HepG2 (cell line): ENCODE data around the gene SIX4. TPM values are rescaled to one million over a fixed set of nuclear protein-coding genes. Genes with fewer than 3 reads are reported as not detected.

Source experiments
- EP300 ChIP-seq, 3 experiments: sonication (generic) in 1 of 3; formaldehyde crosslinking in 1 of 3; IDR thresholded peaks; 2 replicates each; pipeline versions ENCODE4 v1.5.1 to v1.6.1; 2011 to 2020; ENCODE audit warnings: low read depth in 2 of 3, low read length in 2 of 3, borderline replicate concordance in 1 of 3, improper control_type of control experiment in 1 of 3, mild to moderate bottlenecking in 1 of 3, missing genetic modification reagents in 1 of 3, moderate library complexity in 1 of 3
- IRF2 ChIP-seq: IDR thresholded peaks from 2 replicates; pipeline ENCODE4 v1.6.1; 2018; ENCODE audit warnings: missing genetic modification reagents, missing compliant biosample characterization
- MYPOP ChIP-seq: sonication (generic); formaldehyde crosslinking; IDR thresholded peaks from 2 replicates; pipeline ENCODE4 v1.8.1; 2023; ENCODE audit warnings: mild to moderate bottlenecking, moderate library complexity, missing genetic modification reagents
- POLR2AphosphoS2 ChIP-seq: IDR thresholded peaks from 2 replicates; pipeline ENCODE4 v1.6.1; 2011; ENCODE audit warnings: low read depth, low read length, improper control_type of control experiment
- SRY ChIP-seq: sonication (generic); formaldehyde crosslinking; IDR thresholded peaks from 2 replicates; pipeline ENCODE4 v1.8.0; 2022; ENCODE audit warnings: mild to moderate bottlenecking, missing genetic modification reagents
- ZFYVE20 ChIP-seq: sonication (generic); formaldehyde crosslinking; IDR thresholded peaks from 2 replicates; pipeline ENCODE4 v1.8.0; 2023; ENCODE audit warnings: low read depth, mild to moderate bottlenecking, moderate library complexity, missing genetic modification reagents, borderline replicate concordance
- ZNF549 ChIP-seq: sonication (generic); formaldehyde crosslinking; IDR thresholded peaks from 2 replicates; pipeline ENCODE4 v1.5.0; 2020; ENCODE audit warnings: missing genetic modification reagents
- ZNF564 ChIP-seq: sonication (generic); formaldehyde crosslinking; IDR thresholded peaks from 2 replicates; pipeline ENCODE4 v1.8.1; 2023; ENCODE audit warnings: mild to moderate bottlenecking, missing genetic modification reagents
- ZSCAN30 ChIP-seq: sonication (generic); formaldehyde crosslinking; IDR thresholded peaks from 2 replicates; pipeline ENCODE4 v1.5.0; 2020; ENCODE audit warnings: mild to moderate bottlenecking, missing genetic modification reagents
- polyA plus RNA-seq, 8 experiments: library from polyadenylated mRNA; depleted of rRNA in 3 of 8; stranded (reverse) in 7 of 8; unstranded in 1 of 8; fragments of >200 nt; fragmentation: Illumina TruSeq in 4 of 8; extraction: Trizol in 4 of 8; gene quantifications; 2 replicates each; pipeline versions ENCODE4 v1.2.1 to v1.2.3, GENCODE V29; 2011 to 2016; ENCODE audit warnings: low read depth in 4 of 8, missing spikeins in 1 of 8, mixed read lengths in 1 of 8; ENCODE audit not compliant: insufficient read depth in 1 of 8
- total RNA-seq, 5 experiments: library from RNA; depleted of rRNA; stranded (reverse); fragments of >200 nt; fragmentation: Illumina TruSeq; extraction: Trizol; gene quantifications; 2 replicates each; pipeline ENCODE4 v1.2.3, GENCODE V29; 2016; ENCODE audit warnings: low read depth in 1 of 5
- TF ChIP-seq, protein P1 (sequence below): IDR thresholded peaks from 2 replicates; pipeline ENCODE4 v1.4.0; 2020; ENCODE audit warnings: mild to moderate bottlenecking, missing genetic modification reagents
- TF ChIP-seq, protein P2 (sequence below): sonication (generic); formaldehyde crosslinking; IDR thresholded peaks from 2 replicates; pipeline ENCODE4 v1.4.0; 2020; ENCODE audit warnings: missing genetic modification reagents, borderline replicate concordance
- TF ChIP-seq, protein P3 (sequence below): sonication (generic); formaldehyde crosslinking; IDR thresholded peaks from 2 replicates; pipeline ENCODE4 v1.8.0; 2022; ENCODE audit warnings: missing genetic modification reagents, mild to moderate bottlenecking, inconsistent platforms, borderline replicate concordance
- TF ChIP-seq, protein P4 (sequence below): sonication (generic); formaldehyde crosslinking; IDR thresholded peaks from 2 replicates; pipeline ENCODE4 v1.5.0; 2020; ENCODE audit warnings: mild to moderate bottlenecking, missing genetic modification reagents

SIX4 gene
- total and polyA plus RNA-seq, 2 of the 13 experiments (the other 11 are each of a cell fraction or from before 2014, with no cell fraction given), result 5.0 to 6.0 TPM

DNA sequence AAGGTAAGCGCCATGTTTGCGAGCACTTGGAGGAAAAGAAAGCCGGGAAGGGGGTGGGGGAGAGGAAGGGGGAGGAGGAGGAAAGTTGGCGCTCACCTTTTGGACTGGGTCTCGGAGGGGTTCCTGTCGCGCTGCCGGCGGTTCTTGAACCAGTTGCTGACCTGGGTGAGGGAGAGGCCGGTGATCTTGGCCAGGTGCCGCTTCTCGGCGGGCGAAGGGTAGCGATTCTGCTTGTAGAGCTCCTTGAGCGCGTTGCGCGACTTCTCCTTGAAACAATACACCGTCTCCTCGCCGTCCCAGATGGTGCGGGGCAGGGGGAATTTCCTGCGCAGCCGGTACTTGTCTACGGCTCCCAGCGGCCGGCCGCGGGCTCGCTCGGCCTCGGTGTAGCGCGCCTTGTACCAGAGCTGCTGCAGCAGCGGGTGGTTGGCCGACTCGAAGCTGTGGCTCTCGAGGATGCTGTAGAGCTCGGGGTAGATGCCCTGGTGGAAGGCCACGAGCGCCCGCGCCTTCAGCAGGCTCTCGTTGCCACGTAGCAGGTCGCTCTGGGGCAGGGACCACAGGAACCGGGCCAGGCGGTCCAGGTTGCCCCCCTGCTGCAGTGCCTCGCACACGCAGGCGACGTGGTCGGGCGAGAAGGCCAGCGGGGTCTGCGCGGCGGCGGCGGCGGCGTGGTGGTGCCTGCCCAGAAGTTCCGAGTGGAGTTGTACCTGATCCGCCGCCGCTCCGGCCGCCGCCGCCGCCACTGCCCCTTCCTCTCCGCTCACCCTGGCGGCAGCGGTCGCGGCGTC, 840 bp downstream of the SIX4 start (continued):
- TF ChIP-seq, protein P1, sequence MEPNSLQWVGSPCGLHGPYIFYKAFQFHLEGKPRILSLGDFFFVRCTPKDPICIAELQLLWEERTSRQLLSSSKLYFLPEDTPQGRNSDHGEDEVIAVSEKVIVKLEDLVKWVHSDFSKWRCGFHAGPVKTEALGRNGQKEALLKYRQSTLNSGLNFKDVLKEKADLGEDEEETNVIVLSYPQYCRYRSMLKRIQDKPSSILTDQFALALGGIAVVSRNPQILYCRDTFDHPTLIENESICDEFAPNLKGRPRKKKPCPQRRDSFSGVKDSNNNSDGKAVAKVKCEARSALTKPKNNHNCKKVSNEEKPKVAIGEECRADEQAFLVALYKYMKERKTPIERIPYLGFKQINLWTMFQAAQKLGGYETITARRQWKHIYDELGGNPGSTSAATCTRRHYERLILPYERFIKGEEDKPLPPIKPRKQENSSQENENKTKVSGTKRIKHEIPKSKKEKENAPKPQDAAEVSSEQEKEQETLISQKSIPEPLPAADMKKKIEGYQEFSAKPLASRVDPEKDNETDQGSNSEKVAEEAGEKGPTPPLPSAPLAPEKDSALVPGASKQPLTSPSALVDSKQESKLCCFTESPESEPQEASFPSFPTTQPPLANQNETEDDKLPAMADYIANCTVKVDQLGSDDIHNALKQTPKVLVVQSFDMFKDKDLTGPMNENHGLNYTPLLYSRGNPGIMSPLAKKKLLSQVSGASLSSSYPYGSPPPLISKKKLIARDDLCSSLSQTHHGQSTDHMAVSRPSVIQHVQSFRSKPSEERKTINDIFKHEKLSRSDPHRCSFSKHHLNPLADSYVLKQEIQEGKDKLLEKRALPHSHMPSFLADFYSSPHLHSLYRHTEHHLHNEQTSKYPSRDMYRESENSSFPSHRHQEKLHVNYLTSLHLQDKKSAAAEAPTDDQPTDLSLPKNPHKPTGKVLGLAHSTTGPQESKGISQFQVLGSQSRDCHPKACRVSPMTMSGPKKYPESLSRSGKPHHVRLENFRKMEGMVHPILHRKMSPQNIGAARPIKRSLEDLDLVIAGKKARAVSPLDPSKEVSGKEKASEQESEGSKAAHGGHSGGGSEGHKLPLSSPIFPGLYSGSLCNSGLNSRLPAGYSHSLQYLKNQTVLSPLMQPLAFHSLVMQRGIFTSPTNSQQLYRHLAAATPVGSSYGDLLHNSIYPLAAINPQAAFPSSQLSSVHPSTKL (CRISPR knock-in tag), result no peak
- TF ChIP-seq ZNF564 (CRISPR knock-in tag) (0 out of 2 replicates have a peak, but pooled peaks have one; percentile 34), EP300 (IDR thresholded peaks at IDR 0.05; ENCODE audit: low read depth in 2 of 2, low read length in 2 of 2) (no peak), EP300 (CRISPR knock-in tag; IDR thresholded peaks at IDR 0.05; ENCODE audit: borderline replicate concordance) (no peak), POLR2AphosphoS2 (no peak), ZFYVE20 (CRISPR knock-in tag) (no peak), MYPOP (CRISPR knock-in tag) (peak; percentile 28; the same call in 1 of the 2 replicates), SRY (CRISPR knock-in tag) (peak; percentile 55; the same call in 1 of the 2 replicates), ZSCAN30 (CRISPR knock-in tag) (0 out of 2 replicates have a peak, but pooled peaks have one; percentile 54), ZNF549 (CRISPR knock-in tag) (no peak), IRF2 (CRISPR knock-in tag) (peak; percentile 52)
- TF ChIP-seq, protein P2, sequence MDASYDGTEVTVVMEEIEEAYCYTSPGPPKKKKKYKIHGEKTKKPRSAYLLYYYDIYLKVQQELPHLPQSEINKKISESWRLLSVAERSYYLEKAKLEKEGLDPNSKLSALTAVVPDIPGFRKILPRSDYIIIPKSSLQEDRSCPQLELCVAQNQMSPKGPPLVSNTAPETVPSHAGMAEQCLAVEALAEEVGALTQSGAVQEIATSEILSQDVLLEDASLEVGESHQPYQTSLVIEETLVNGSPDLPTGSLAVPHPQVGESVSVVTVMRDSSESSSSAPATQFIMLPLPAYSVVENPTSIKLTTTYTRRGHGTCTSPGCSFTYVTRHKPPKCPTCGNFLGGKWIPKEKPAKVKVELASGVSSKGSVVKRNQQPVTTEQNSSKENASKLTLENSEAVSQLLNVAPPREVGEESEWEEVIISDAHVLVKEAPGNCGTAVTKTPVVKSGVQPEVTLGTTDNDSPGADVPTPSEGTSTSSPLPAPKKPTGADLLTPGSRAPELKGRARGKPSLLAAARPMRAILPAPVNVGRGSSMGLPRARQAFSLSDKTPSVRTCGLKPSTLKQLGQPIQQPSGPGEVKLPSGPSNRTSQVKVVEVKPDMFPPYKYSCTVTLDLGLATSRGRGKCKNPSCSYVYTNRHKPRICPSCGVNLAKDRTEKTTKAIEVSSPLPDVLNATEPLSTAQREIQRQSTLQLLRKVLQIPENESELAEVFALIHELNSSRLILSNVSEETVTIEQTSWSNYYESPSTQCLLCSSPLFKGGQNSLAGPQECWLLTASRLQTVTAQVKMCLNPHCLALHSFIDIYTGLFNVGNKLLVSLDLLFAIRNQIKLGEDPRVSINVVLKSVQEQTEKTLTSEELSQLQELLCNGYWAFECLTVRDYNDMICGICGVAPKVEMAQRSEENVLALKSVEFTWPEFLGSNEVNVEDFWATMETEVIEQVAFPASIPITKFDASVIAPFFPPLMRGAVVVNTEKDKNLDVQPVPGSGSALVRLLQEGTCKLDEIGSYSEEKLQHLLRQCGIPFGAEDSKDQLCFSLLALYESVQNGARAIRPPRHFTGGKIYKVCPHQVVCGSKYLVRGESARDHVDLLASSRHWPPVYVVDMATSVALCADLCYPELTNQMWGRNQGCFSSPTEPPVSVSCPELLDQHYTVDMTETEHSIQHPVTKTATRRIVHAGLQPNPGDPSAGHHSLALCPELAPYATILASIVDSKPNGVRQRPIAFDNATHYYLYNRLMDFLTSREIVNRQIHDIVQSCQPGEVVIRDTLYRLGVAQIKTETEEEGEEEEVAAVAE (CRISPR knock-in tag), result peak; percentile 16; the same call in 1 of the 2 replicates
- TF ChIP-seq, protein P3, sequence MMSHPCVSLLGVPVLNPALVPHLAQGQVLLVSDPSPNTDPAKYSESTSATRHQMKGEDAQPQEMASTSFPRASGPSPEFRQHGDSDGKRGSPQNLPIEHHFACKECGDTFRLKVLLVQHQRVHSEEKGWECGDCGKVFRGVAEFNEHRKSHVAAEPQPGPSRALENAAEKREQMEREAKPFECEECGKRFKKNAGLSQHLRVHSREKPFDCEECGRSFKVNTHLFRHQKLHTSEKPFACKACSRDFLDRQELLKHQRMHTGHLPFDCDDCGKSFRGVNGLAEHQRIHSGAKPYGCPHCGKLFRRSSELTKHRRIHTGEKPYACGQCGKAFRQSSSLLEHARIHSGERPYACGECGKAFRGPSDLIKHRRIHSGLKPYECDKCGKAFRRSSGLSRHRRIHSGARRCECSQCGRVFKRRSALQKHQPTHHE (CRISPR knock-in tag), result peak; percentile 59; the same call in 1 of the 2 replicates
- TF ChIP-seq, protein P4, sequence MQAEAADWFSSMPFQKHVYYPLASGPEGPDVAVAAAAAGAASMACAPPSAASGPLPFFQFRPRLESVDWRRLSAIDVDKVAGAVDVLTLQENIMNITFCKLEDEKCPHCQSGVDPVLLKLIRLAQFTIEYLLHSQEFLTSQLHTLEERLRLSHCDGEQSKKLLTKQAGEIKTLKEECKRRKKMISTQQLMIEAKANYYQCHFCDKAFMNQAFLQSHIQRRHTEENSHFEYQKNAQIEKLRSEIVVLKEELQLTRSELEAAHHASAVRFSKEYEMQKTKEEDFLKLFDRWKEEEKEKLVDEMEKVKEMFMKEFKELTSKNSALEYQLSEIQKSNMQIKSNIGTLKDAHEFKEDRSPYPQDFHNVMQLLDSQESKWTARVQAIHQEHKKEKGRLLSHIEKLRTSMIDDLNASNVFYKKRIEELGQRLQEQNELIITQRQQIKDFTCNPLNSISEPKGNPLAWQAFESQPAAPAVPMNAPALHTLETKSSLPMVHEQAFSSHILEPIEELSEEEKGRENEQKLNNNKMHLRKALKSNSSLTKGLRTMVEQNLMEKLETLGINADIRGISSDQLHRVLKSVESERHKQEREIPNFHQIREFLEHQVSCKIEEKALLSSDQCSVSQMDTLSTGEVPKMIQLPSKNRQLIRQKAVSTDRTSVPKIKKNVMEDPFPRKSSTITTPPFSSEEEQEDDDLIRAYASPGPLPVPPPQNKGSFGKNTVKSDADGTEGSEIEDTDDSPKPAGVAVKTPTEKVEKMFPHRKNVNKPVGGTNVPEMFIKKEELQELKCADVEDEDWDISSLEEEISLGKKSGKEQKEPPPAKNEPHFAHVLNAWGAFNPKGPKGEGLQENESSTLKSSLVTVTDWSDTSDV (CRISPR knock-in tag), result peak; percentile 80; the same call in 1 of the 2 replicates
